Pancreas (tissue), 10 donors: ENCODE measurements around the gene APBA2. TPM values are rescaled to one million over a fixed set of nuclear protein-coding genes. Genes with fewer than 3 reads are reported as not detected.

Experiments used
- ATAC-seq, 4 donors: fragments of 200-7000 bp; cut with Tn5 transposase; one replicate each; pipeline versions ENCODE4 v1.8.0 to v1.9.1; 2020; ENCODE audit warnings: mild to moderate bottlenecking in 4 of 4, moderate library complexity in 4 of 4
- DNase-seq, 6 donors: peaks; one replicate each; pipeline ENCODE4 v3.0.0-alpha.2; 2020
- FAIRE-seq: peaks from 2 replicates; lab custom pipeline; 2012; peaks lifted over from hg19 to GRCh38; lab: Jason Lieb, UNC
- H3K27ac ChIP-seq, 4 donors: fragments of 200-600 bp; sonication (generic); 1 replicate in 3 of 4; 2 replicates in 1 of 4; pipeline versions ENCODE4 v1.5.0 to v1.8.0; 2020
- H3K27me3 ChIP-seq, 4 donors: fragments of 200-600 bp; one replicate each; pipeline ENCODE4 v1.8.0; 2021
- H3K36me3 ChIP-seq, 3 donors: fragments of 200-600 bp; sonication (generic) in 1 of 3; one replicate each; pipeline versions ENCODE4 v1.5.0 to v1.8.0; 2020 to 2021
- H3K4me1 ChIP-seq, 3 donors: fragments of 200-600 bp; one replicate each; pipeline ENCODE4 v1.8.0; 2021
- H3K4me3 ChIP-seq, 4 donors: fragments of 200-600 bp; sonication (generic) in 2 of 4; one replicate each; pipeline versions ENCODE4 v1.5.0 to v1.8.0; 2020 to 2021
- H3K9me3 ChIP-seq, 4 donors: fragments of 200-600 bp; one replicate each; pipeline ENCODE4 v1.8.0; 2021
- CTCF ChIP-seq, 4 donors: fragments of 200-600 bp; sonication (generic) in 3 of 4; IDR thresholded peaks; one replicate each; pipeline versions ENCODE4 v1.5.0 to v1.8.0; 2021; ENCODE audit warnings: antibody characterized with exemption in 4 of 4
- WGBS, 2 donors: extraction: QIAGEN DNeasy Blood & Tissue Kit; methylation state at CpG; one replicate each; pipeline ENCODE4 v1.1.7; 2013; 5-methylcytosine and 5-hydroxymethylcytosine counted together
- intact Hi-C, 3 donors: fragments of 100-400 bp; cut with DNase I; formaldehyde crosslinking; loops; one replicate each; pipeline versions ENCODE4 v1.11.1 to v1.14.2; 2022
- polyA plus RNA-seq, 2 donors: library from polyadenylated mRNA; stranded (reverse); fragments of 200-250 nt; gene quantifications; one replicate each; pipeline ENCODE4 v1.2.3, GENCODE V29; 2013
- total RNA-seq, 6 donors: library from RNA; stranded (reverse); fragmentation: NEBNext Ultra II Directional in 4 of 6; extraction: Animal tissue kit (Norgen Biotek cat#: 25700) in 4 of 6; gene quantifications; one replicate each; pipeline versions ENCODE4 v1.2.1 to v1.2.4, GENCODE V29; 2021 to 2023
- donor health status: healthy with polysubstance abuse.
- donor health status: DM: no; HTN: no; CAD: no; lungs with moderate emphysema.
- donor health status: DM: no; HTN: no; CAD: no.
- donor health status: control.
- donor health status: control.
- donor health status: Bipolar disorder and iron deficiency.
- donor health status: DM: yes; HTN: yes; CAD: no.
- donor health status: DM: no; HTN: no; CAD: no.
- donor health status: DM: no; HTN: no; CAD: no.
- donor health status: DM: yes; HTN: yes; CAD: no.

The APBA2 gene
- total and polyA plus RNA-seq, 8 donors, result 3.9 to 10.3 (median 6.7) TPM

- H3K4me3 ChIP-seq, result no peak overlapping the region
- H3K4me1 ChIP-seq, result peaks cover 0 to 3% (median 0%) of the 10 kb centered on the region in 3 donors
- no peak for DNase-seq
- H3K27me3 ChIP-seq, result no peaks in the 10 kb centered on the region
- no peak for TF ChIP-seq CTCF (IDR thresholded peaks at IDR 0.05)
- intact Hi-C loops, result loop anchor here in 1 of 3 donors (10.0 kb wide), 1 partner anchor 64 kb away; no protein-coding TSS in a partner anchor
- no peak for ATAC-seq
- H3K27ac ChIP-seq, result no peak overlapping the region
- H3K36me3 ChIP-seq, result no peaks in the 10 kb centered on the region
- WGBS, 2 donors, result 87 to 88% methylated on average over 15 of the region's 15 CpGs
- H3K9me3 ChIP-seq, result no peaks in the 10 kb centered on the region
- no peak for FAIRE-seq
Observed at GRCh38 chr15:28890711-28891495, 5.1 kb downstream of the APBA2 start.

DNA sequence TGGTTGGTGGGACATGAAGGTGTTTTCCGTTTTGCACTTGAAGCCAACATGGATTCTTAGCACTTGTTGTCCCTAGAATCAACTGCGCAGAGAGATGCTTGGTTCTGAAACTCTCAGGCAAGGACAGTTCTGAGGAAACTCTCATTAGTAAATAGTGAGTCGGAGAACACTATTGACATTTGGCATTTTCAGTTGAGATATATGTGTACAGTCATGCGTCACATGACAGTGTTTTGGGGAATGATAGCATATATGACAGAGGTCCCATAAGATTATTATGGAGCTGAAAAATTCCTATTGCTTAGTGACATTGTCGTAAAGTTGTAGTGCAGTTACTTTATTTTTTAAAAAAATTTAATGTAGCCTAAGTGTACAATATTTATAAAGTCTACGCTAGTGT lies 5.8 kb downstream of the APBA2 start:
- Histone ChIP-seq H3K27me3 (no peaks in the 10 kb centered on the region), H3K9me3 (no peaks in the 10 kb centered on the region), H3K36me3 (no peaks in the 10 kb centered on the region), H3K4me1 (peaks cover 0 to 3% (median 0%) of the 10 kb centered on the region in 3 donors), H3K27ac (no peak overlapping the region), H3K4me3 (no peak overlapping the region)
- FAIRE-seq, result no peak
- no peak for TF ChIP-seq CTCF (IDR thresholded peaks at IDR 0.05)
- DNase-seq, result no peak
- intact Hi-C loops, result loop anchor here in 1 of 3 donors (10.0 kb wide), 1 partner anchor 63 kb away; no protein-coding TSS in a partner anchor
- no peak for ATAC-seq
- 85 to 88% methylated on average over 6 of the region's 6 CpGs for WGBS, 2 donors

DNA sequence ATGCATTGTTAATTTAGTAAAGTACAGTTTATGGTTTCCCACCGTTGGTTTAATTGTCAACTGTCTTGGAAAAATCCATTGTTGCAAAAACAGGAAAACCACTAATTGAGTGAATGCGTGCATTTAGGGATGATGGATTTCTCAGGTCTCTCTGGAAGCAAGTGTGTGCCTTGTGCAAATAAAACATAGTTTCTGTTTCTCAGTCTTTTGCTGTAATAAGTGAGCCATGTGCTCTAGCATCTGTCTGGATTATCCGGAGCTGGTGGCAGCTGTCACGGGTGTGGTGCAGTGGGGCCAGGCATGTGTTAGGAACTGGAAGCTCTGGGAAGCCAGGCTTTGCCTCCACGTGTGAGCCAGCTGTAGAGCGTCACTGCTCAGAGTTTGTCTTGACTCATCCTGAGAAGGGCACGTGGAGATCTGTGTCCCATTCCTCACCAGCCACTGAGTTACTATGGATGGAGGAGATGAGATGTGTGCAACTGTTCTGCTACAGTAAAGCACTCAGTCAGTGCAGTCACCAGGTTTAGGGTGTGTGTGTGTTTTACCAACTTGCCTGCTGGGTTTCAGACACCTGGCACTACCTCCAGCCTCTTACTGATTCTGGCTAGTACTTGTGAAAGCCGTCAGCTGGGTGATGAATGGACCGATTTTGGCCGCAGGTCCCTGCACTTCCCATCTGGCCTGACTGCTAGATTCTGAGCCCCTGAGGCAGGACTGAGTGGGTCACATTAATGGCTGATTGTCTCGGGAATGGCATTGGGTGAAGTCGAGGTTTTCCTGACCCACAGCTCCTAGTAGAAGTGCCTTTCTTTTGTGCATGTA lies 7.2 kb downstream of the APBA2 start:
- Histone ChIP-seq H3K4me1 (peaks cover 0 to 3% (median 0%) of the 10 kb centered on the region in 3 donors), H3K27ac (no peak overlapping the region), H3K9me3 (no peaks in the 10 kb centered on the region), H3K4me3 (no peak overlapping the region), H3K27me3 (no peaks in the 10 kb centered on the region), H3K36me3 (no peaks in the 10 kb centered on the region)
- TF ChIP-seq CTCF (IDR thresholded peaks at IDR 0.05), result no peak
- 18 to 19% methylated on average over 12 of the region's 12 CpGs for WGBS, 2 donors
- FAIRE-seq (no peak), ATAC-seq (peak; percentile 54 to 86 (median 76)), DNase-seq (peak in 2 of 6 donors; percentile 32 to 53)
- intact Hi-C loops, result loop anchor here in 1 of 3 donors (10.0 kb wide), 1 partner anchor 62 kb away; no protein-coding TSS in a partner anchor

DNA sequence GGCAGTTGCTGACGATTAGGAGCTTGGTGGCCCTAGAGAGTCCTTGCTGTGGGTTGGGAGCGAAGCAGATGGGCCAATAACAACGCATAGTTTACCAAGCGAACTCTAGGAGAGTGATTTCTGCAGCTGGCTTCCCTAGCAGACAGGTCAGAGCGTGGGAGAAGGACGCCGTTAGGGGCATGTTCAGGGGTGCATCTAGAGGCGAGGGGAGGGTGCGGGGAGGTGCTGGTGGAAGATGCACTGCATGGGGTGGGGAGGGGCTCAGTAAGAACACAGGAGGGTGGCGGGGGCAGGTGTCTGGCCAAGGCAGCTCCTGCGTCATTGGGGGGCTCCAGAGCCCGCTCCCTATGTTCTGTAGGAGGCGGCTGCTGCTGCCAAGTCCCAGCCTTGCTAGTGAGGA lies 8.9 kb downstream of the APBA2 start:
- 85% methylated on average over 13 of the region's 13 CpGs for WGBS, 2 donors
- intact Hi-C loops, result loop anchor here in 1 of 3 donors (10.0 kb wide), 1 partner anchor 60 kb away; no protein-coding TSS in a partner anchor
- H3K36me3 ChIP-seq, result no peaks in the 10 kb centered on the region
- FAIRE-seq (no peak), ATAC-seq (no peak), DNase-seq (no peak)
- no peak overlapping the region for H3K27ac ChIP-seq
- H3K4me3 ChIP-seq, result no peak overlapping the region
- H3K27me3 ChIP-seq, result no peaks in the 10 kb centered on the region
- H3K9me3 ChIP-seq, result no peaks in the 10 kb centered on the region
- H3K4me1 ChIP-seq, result peaks cover 0 to 3% (median 0%) of the 10 kb centered on the region in 3 donors
- no peak for TF ChIP-seq CTCF (IDR thresholded peaks at IDR 0.05)
